HCT116 (cell line): ENCODE measurements around the gene IFI27. TPM values are rescaled to one million over a fixed set of nuclear protein-coding genes. Genes with fewer than 3 reads are reported as not detected.

ENCODE experiments used
- ATAC-seq: fragments of 200-7000 bp; cut with Tn5 transposase; 2 replicates; pipeline ENCODE4 v1.9.1; 2020; ENCODE audit warnings: mild to moderate bottlenecking, moderate library complexity
- BruUV-seq: library from RNA; stranded (reverse); fragments of 400-500 nt; replicated peaks from 2 replicates; lab custom pipeline; 2021; lab: Mats Ljungman, UMichigan
- CTCF ChIA-PET: fragments of 300-600 bp; sonication (Branson Sonifier 250); formaldehyde crosslinking; loops from one replicate; lab custom pipeline; 2021; ENCODE audit warnings: antibody characterized with exemption; lab: Charles Lee
- POLR2A ChIA-PET: fragments of 300-600, 350-600 bp; sonication (Branson Sonifier 250); formaldehyde crosslinking; loops from one replicate; lab custom pipeline; 2021; ENCODE audit warnings: antibody characterized with exemption; lab: Charles Lee
- RAD21 ChIA-PET, 2 experiments: fragments of 300-600 bp; sonication (Branson Sonifier 250); formaldehyde crosslinking; loops; one replicate each; lab custom pipeline; 2023; ENCODE audit warnings: low total read pairs in 2 of 2; ENCODE audit not compliant: uncharacterized antibody in 2 of 2, unreplicated experiment in 2 of 2, low non-redundant PET in 1 of 2; lab: Charles Lee
- DNase-seq: peaks from one replicate; pipeline ENCODE4 v3.0.0-alpha.2; 2010; ENCODE audit warnings: low read depth, low spot score
- H2AFZ ChIP-seq: fragments of 200-600 bp; shearing (Covaris generic), sonication (generic); 2 replicates; pipeline ENCODE4 v1.6.1; 2017; ENCODE audit warnings: low read depth, mixed run types, mixed read lengths, antibody characterized with exemption, low read length; ENCODE audit not compliant: poor library complexity, severe bottlenecking
- H3K27ac ChIP-seq: 2 replicates; pipeline ENCODE4 v1.5.1; 2012; ENCODE audit warnings: low read depth, low read length
- H3K27me3 ChIP-seq: fragments of 200-600 bp; sonication (generic); 2 replicates; pipeline ENCODE4 v1.6.1; 2016; ENCODE audit warnings: mixed run types, low read length, mixed read lengths; ENCODE audit not compliant: insufficient read depth
- H3K36me3 ChIP-seq, 2 experiments: fragments of 200-500 bp in 1 of 2; fragments of 200-600 bp in 1 of 2; sonication (Bioruptor generic) in 1 of 2; sonication (generic) in 1 of 2; 2 replicates each; pipeline versions ENCODE4 v1.5.1 to v1.6.1; 2014 to 2016; ENCODE audit warnings: low read length in 2 of 2, inconsistent platforms in 1 of 2, mixed read lengths in 1 of 2, mixed run types in 1 of 2; ENCODE audit not compliant: insufficient read depth in 2 of 2, control insufficient read depth in 1 of 2
- H3K4me1 ChIP-seq, 2 experiments: fragments of 200-600 bp in 1 of 2; sonication (generic) in 1 of 2; 2 replicates each; pipeline versions ENCODE4 v1.5.1 to v1.6.1; 2012 to 2017; ENCODE audit warnings: low read length in 2 of 2, inconsistent platforms in 1 of 2, mild to moderate bottlenecking in 1 of 2, mixed read lengths in 1 of 2, mixed run types in 1 of 2, moderate library complexity in 1 of 2; ENCODE audit not compliant: insufficient read depth in 2 of 2, control insufficient read depth in 1 of 2
- H3K4me2 ChIP-seq: fragments of 200-600 bp; sonication (generic); 2 replicates; pipeline ENCODE4 v1.6.1; 2017; ENCODE audit warnings: mixed run types, low read length, mixed read lengths
- H3K4me3 ChIP-seq, 2 experiments: fragments of 200-600 bp in 1 of 2; sonication (generic) in 1 of 2; replicated peaks in 1 of 2; 2 replicates each; pipeline ENCODE4 v1.5.1; 2011 to 2016; ENCODE audit warnings: low read length in 2 of 2, control low read depth in 1 of 2, low read depth in 1 of 2, mild to moderate bottlenecking in 1 of 2, mixed read lengths in 1 of 2, mixed run types in 1 of 2
- H3K79me2 ChIP-seq: fragments of 200-600 bp; sonication (generic); 2 replicates; pipeline ENCODE4 v1.6.1; 2017; ENCODE audit warnings: mild to moderate bottlenecking, mixed run types, low read length, moderate library complexity, mixed read lengths; ENCODE audit not compliant: insufficient read depth
- H3K9ac ChIP-seq: fragments of 200-600 bp; sonication (generic); 2 replicates; pipeline ENCODE4 v1.6.1; 2016; ENCODE audit warnings: low read length, mixed read lengths
- H3K9me2 ChIP-seq: fragments of 200-600 bp; sonication (generic), shearing (Covaris generic); 2 replicates; pipeline ENCODE4 v1.6.1; 2017; ENCODE audit warnings: mixed run types, mild to moderate bottlenecking, moderate library complexity; ENCODE audit not compliant: insufficient read depth
- H3K9me3 ChIP-seq, 2 experiments: fragments of 200-500 bp in 1 of 2; fragments of 200-600 bp in 1 of 2; sonication (Bioruptor generic) in 1 of 2; sonication (generic) in 1 of 2; 2 replicates each; pipeline ENCODE4 v1.6.1; 2014 to 2017; ENCODE audit warnings: low read length in 2 of 2, mixed read lengths in 2 of 2, inconsistent platforms in 1 of 2, low read depth in 1 of 2, mild to moderate bottlenecking in 1 of 2, mixed run types in 1 of 2, moderate library complexity in 1 of 2; ENCODE audit not compliant: control insufficient read depth in 1 of 2, insufficient read depth in 1 of 2
- H4K20me1 ChIP-seq: fragments of 200-600 bp; sonication (generic), shearing (Covaris generic); 2 replicates; pipeline ENCODE4 v1.6.1; 2017; ENCODE audit warnings: mixed run types, mild to moderate bottlenecking, moderate library complexity; ENCODE audit not compliant: insufficient read depth
- ATF3 ChIP-seq: IDR thresholded peaks from 2 replicates; pipeline ENCODE4 v1.6.1; 2012
- CBX3 ChIP-seq: IDR thresholded peaks from 2 replicates; pipeline ENCODE4 v1.6.1; 2012; ENCODE audit warnings: low read depth
- ELF1 ChIP-seq: IDR thresholded peaks from 2 replicates; pipeline ENCODE4 v1.6.1; 2012; ENCODE audit warnings: low read depth, borderline replicate concordance
- FOSL1 ChIP-seq: IDR thresholded peaks from 2 replicates; pipeline ENCODE4 v1.6.1; 2012; ENCODE audit warnings: low read depth
- JUND ChIP-seq: IDR thresholded peaks from 2 replicates; pipeline ENCODE4 v1.6.1; 2012
- POLR2AphosphoS5 ChIP-seq: IDR thresholded peaks from 2 replicates; pipeline ENCODE4 v1.6.1; 2011; ENCODE audit warnings: mild to moderate bottlenecking, low read depth, low read length, moderate library complexity
- SIN3A ChIP-seq: IDR thresholded peaks from 2 replicates; pipeline ENCODE4 v1.6.1; 2012; ENCODE audit warnings: low read depth
- TCF7L2 ChIP-seq: IDR thresholded peaks from 2 replicates; pipeline ENCODE4 v1.7.0; 2011; ENCODE audit warnings: borderline replicate concordance, inconsistent platforms; ENCODE audit not compliant: insufficient read depth, insufficient read length; ENCODE audit errors: extremely low read depth
- YY1 ChIP-seq: IDR thresholded peaks from 2 replicates; pipeline ENCODE4 v1.6.1; 2011; ENCODE audit warnings: low read length, low read depth, moderate library complexity, mild to moderate bottlenecking; ENCODE audit not compliant: insufficient replicate concordance; ENCODE audit errors: extremely low read depth
- ZNF274 ChIP-seq: fragments of 200-500 bp; sonication (Bioruptor generic); IDR thresholded peaks from 2 replicates; pipeline ENCODE4 v1.6.1; 2014; ENCODE audit warnings: mild to moderate bottlenecking, low read depth, low read length, inconsistent platforms
- intact Hi-C: fragments of 100-400 bp; cut with micrococcal nuclease; formaldehyde crosslinking; loops from 2 replicates; pipeline ENCODE4 v1.10.0; 2022
- total RNA-seq: library from RNA; stranded (reverse); gene quantifications from one replicate; pipeline ENCODE4 v1.2.1, GENCODE V29; 2021; ENCODE audit not compliant: unreplicated experiment
- TF ChIP-seq, protein P1 (sequence below): IDR thresholded peaks from 2 replicates; pipeline ENCODE4 v1.6.1; 2012
- TF ChIP-seq, protein P2 (sequence below): IDR thresholded peaks from 2 replicates; pipeline ENCODE4 v1.6.1; 2012; ENCODE audit warnings: low read depth

The IFI27 gene
- total RNA-seq, 1 experiment from 2014 or later, result 3.8 TPM

GRCh38 chr14:94075008-94075407 is 35.5 kb upstream of the IFI27 start:
- ChIA-PET CTCF (no interaction called here), RAD21 (no interaction called here), POLR2A (no interaction called here)
- no peak overlapping the region for H3K4me2 ChIP-seq
- peaks cover 5% of the 10 kb centered on the region; the same call in 1 of the 2 replicates for H4K20me1 ChIP-seq
- no peaks in the 10 kb centered on the region for H3K27me3 ChIP-seq
- peaks cover 14 to 38% of the 10 kb centered on the region in 2 experiments for H3K36me3 ChIP-seq
- H3K27ac ChIP-seq, result no peak overlapping the region
- no peak overlapping the region for H3K4me3 ChIP-seq
- DNase-seq (no peak), ATAC-seq (no peak)
- H3K9me2 ChIP-seq, result no peaks in the 10 kb centered on the region
- TF ChIP-seq, protein P1, sequence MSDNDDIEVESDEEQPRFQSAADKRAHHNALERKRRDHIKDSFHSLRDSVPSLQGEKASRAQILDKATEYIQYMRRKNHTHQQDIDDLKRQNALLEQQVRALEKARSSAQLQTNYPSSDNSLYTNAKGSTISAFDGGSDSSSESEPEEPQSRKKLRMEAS, result no peak
- peak; percentile 58 for TF ChIP-seq ZNF274
- no peak overlapping the region for H3K9ac ChIP-seq
- H2AFZ ChIP-seq, result no peak overlapping the region
- H3K4me1 ChIP-seq, result peaks cover 5 to 6% of the 10 kb centered on the region in 2 experiments; a peak in 3 of 4 replicates
- intact Hi-C loops, result no loop called here
- peaks cover 100% of the 10 kb centered on the region for H3K79me2 ChIP-seq
- H3K9me3 ChIP-seq, result no peaks in the 10 kb centered on the region; a peak in 2 of 4 replicates
- no TSS peak for BruUV-seq

DNA sequence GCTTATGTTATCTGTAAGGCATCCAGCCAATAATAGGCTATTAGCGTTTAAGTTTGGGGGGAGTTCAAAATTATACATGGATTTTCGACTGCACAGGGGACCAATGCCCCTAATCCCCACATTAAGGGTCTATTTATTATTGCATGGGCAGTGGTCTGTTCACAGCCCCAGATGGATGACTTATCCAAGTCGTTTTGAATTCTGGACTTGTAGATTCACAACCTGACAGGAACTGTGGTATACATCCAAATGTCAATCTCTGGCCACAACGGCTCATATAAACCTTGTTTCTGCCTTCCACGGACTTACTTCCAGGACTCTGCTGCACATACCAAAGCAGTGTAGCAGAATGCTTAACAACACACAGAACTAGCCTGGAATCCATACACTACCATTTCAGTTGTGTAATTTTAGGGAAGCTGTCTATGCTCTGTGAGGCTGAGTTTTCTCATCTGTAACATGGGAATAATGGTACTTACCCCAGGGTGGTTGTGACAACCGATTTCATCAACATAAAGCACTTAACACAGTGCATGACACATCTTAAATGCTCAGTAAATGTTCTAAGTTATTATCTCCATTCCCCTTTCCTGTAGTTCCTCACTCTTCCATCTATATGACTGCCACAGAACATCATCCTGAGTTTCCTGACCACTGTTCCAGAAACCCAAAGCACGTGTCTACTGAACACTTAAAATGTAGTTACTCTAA is 33.3 kb upstream of the IFI27 start:
- intact Hi-C loops, result no loop called here
- POLR2A ChIA-PET, result no interaction called here
- no TSS peak for BruUV-seq
- Histone ChIP-seq H3K9ac (no peak overlapping the region), H3K36me3 (peaks cover 14 to 37% of the 10 kb centered on the region in 2 experiments), H3K4me2 (no peak overlapping the region), H2AFZ (no peak overlapping the region), H3K79me2 (peaks cover 91% of the 10 kb centered on the region), H4K20me1 (peaks cover 8% of the 10 kb centered on the region; the same call in 1 of the 2 replicates), H3K9me3 (no peaks in the 10 kb centered on the region; a peak in 1 of 4 replicates), H3K27ac (no peak overlapping the region), H3K9me2 (no peaks in the 10 kb centered on the region), H3K4me3 (no peak overlapping the region), H3K27me3 (no peaks in the 10 kb centered on the region), H3K4me1 (peaks cover 9 to 16% of the 10 kb centered on the region in 2 experiments; a peak in 3 of 4 replicates)
- no peak for TF ChIP-seq ZNF274
- TF ChIP-seq SIN3A, result no peak
- no peak for TF ChIP-seq TCF7L2
- TF ChIP-seq, protein P2, sequence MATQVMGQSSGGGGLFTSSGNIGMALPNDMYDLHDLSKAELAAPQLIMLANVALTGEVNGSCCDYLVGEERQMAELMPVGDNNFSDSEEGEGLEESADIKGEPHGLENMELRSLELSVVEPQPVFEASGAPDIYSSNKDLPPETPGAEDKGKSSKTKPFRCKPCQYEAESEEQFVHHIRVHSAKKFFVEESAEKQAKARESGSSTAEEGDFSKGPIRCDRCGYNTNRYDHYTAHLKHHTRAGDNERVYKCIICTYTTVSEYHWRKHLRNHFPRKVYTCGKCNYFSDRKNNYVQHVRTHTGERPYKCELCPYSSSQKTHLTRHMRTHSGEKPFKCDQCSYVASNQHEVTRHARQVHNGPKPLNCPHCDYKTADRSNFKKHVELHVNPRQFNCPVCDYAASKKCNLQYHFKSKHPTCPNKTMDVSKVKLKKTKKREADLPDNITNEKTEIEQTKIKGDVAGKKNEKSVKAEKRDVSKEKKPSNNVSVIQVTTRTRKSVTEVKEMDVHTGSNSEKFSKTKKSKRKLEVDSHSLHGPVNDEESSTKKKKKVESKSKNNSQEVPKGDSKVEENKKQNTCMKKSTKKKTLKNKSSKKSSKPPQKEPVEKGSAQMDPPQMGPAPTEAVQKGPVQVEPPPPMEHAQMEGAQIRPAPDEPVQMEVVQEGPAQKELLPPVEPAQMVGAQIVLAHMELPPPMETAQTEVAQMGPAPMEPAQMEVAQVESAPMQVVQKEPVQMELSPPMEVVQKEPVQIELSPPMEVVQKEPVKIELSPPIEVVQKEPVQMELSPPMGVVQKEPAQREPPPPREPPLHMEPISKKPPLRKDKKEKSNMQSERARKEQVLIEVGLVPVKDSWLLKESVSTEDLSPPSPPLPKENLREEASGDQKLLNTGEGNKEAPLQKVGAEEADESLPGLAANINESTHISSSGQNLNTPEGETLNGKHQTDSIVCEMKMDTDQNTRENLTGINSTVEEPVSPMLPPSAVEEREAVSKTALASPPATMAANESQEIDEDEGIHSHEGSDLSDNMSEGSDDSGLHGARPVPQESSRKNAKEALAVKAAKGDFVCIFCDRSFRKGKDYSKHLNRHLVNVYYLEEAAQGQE, result no peak
- no peak for TF ChIP-seq ATF3
- no peak for TF ChIP-seq CBX3
- TF ChIP-seq, protein P1, result no peak
- TF ChIP-seq JUND, result no peak
- no peak for TF ChIP-seq FOSL1
- TF ChIP-seq ELF1, result no peak
- no peak for TF ChIP-seq POLR2AphosphoS5
- no peak for TF ChIP-seq YY1
- no peak for DNase-seq
- CTCF ChIA-PET, result no interaction called here
- RAD21 ChIA-PET, result no interaction called here
- ATAC-seq, result no peak
